Liver (tissue), 3 donors: ENCODE data around the gene HPS1.

Experiments used
- FOXA1 ChIP-seq: IDR thresholded peaks from 2 replicates; pipeline ENCODE4 v1.6.1; 2016; ENCODE audit warnings: antibody characterized with exemption
- RAD21 ChIP-seq, 2 donors: IDR thresholded peaks; 2 replicates each; pipeline ENCODE4 v1.6.1; 2016; ENCODE audit warnings: antibody characterized with exemption in 2 of 2, mild to moderate bottlenecking in 2 of 2
- TAF1 ChIP-seq: conservative IDR thresholded peaks from 2 replicates; pipeline ENCODE4 v1.6.1; 2016; ENCODE audit warnings: antibody characterized with exemption, mild to moderate bottlenecking
- TF ChIP-seq, protein P1 (sequence below): fragments of 150-350 bp; IDR thresholded peaks from 2 replicates; pipeline ENCODE4 v1.5.1; 2017; ENCODE audit warnings: improper control_type of control experiment, low read depth, low read length; ENCODE audit not compliant: missing input control
- TF ChIP-seq, protein P2 (sequence below): IDR thresholded peaks from 2 replicates; pipeline ENCODE4 v1.6.1; 2016; ENCODE audit warnings: antibody characterized with exemption
- donor health status: healthy.
- donor health status: healthy.

- TF ChIP-seq RAD21 (IDR thresholded peaks at IDR 0.05) (no peak), FOXA1 (no peak), TAF1 (no peak)
- TF ChIP-seq, protein P1, sequence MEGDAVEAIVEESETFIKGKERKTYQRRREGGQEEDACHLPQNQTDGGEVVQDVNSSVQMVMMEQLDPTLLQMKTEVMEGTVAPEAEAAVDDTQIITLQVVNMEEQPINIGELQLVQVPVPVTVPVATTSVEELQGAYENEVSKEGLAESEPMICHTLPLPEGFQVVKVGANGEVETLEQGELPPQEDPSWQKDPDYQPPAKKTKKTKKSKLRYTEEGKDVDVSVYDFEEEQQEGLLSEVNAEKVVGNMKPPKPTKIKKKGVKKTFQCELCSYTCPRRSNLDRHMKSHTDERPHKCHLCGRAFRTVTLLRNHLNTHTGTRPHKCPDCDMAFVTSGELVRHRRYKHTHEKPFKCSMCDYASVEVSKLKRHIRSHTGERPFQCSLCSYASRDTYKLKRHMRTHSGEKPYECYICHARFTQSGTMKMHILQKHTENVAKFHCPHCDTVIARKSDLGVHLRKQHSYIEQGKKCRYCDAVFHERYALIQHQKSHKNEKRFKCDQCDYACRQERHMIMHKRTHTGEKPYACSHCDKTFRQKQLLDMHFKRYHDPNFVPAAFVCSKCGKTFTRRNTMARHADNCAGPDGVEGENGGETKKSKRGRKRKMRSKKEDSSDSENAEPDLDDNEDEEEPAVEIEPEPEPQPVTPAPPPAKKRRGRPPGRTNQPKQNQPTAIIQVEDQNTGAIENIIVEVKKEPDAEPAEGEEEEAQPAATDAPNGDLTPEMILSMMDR = no peak
- TF ChIP-seq, protein P2, sequence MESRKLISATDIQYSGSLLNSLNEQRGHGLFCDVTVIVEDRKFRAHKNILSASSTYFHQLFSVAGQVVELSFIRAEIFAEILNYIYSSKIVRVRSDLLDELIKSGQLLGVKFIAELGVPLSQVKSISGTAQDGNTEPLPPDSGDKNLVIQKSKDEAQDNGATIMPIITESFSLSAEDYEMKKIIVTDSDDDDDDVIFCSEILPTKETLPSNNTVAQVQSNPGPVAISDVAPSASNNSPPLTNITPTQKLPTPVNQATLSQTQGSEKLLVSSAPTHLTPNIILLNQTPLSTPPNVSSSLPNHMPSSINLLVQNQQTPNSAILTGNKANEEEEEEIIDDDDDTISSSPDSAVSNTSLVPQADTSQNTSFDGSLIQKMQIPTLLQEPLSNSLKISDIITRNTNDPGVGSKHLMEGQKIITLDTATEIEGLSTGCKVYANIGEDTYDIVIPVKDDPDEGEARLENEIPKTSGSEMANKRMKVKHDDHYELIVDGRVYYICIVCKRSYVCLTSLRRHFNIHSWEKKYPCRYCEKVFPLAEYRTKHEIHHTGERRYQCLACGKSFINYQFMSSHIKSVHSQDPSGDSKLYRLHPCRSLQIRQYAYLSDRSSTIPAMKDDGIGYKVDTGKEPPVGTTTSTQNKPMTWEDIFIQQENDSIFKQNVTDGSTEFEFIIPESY = no peak
These were observed 58.6 kb downstream of the HPS1 start for GRCh38 chr10:98388101-98388655.
